ENCODE results near the gene ANKRD2.

The ANKRD2 gene

GRCh38 chr10:97623277-97623676, 50.7 kb downstream of the ANKRD2 start:
- POLR2A ChIA-PET = no interaction called here
- DNase-seq (ENCODE audit: extremely low spot score) = no peak
- CTCF ChIA-PET = no interaction called here
- TF ChIP-seq SUZ12 (IDR thresholded peaks at IDR 0.05) = no peak
- TF ChIP-seq FOXM1 (IDR thresholded peaks at IDR 0.05; ENCODE audit: borderline replicate concordance) = no peak
- TF ChIP-seq ARNT (IDR thresholded peaks at IDR 0.05) = no peak
- no peak for TF ChIP-seq FOXK2 (IDR thresholded peaks at IDR 0.05)
- TF ChIP-seq BHLHE40 (IDR thresholded peaks at IDR 0.05; ENCODE audit: borderline replicate concordance) = no peak
- no peak for TF ChIP-seq HDGF (IDR thresholded peaks at IDR 0.05; ENCODE audit: borderline replicate concordance)
- TF ChIP-seq SP1 (IDR thresholded peaks at IDR 0.05) = no peak
- no peak for TF ChIP-seq NFRKB (IDR thresholded peaks at IDR 0.05)
- no peak for TF ChIP-seq FOXA1 (IDR thresholded peaks at IDR 0.05)
- no peak for TF ChIP-seq TARDBP (IDR thresholded peaks at IDR 0.05)
- TF ChIP-seq LEF1 (IDR thresholded peaks at IDR 0.05; ENCODE audit: borderline replicate concordance) = no peak
- TF ChIP-seq PKNOX1 (IDR thresholded peaks at IDR 0.05) = no peak

DNA sequence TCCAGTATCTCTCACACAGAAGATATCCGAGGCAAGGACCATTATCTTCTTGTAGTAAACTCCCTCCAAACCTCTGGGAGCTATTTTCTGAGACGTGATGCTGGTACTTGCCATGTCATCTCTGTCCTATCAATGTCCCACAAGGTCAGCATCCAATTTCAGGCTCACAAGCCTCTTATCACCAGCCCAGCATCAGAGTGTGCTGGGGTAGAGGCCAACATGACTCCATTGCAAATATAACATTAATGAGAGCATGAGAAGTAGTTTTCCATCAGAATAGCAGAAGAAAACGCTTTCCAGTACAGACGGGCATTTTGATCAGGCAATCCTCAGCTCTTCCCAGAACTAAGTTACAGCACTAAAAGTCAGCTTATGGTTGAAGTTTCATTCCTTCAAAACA, 55.2 kb downstream of the ANKRD2 start:
- TF ChIP-seq FOXM1 (IDR thresholded peaks at IDR 0.05; ENCODE audit: borderline replicate concordance) (no peak), SUZ12 (IDR thresholded peaks at IDR 0.05) (no peak), TARDBP (IDR thresholded peaks at IDR 0.05) (no peak), NFRKB (IDR thresholded peaks at IDR 0.05) (no peak), LEF1 (IDR thresholded peaks at IDR 0.05; ENCODE audit: borderline replicate concordance) (no peak), ELF4 (IDR thresholded peaks at IDR 0.05) (no peak), CTBP1 (IDR thresholded peaks at IDR 0.05; ENCODE audit: borderline replicate concordance) (no peak)
- ChIA-PET CTCF (no interaction called here), POLR2A (no interaction called here)
- DNase-seq (ENCODE audit: extremely low spot score) = no peak

DNA sequence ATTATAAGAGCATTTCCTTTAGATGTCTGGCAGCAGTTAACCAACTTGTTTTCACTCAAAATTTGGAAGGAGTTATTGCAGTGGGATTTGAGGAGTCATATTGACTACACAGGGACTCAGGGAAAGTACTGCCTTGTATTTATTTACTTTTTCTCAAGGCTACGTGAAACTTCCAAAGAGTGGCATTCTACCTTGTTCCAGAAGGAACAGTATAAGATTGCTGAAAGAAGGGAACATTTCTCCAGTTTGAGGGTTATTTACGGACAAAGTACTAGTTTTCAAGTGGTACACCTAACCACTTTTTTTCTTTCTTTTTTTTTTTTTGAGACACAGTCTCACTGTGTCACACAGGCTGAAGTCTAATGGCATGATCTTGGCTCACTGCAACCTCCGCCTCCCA, 55.6 kb downstream of the ANKRD2 start:
- TF ChIP-seq FOXM1 (IDR thresholded peaks at IDR 0.05; ENCODE audit: borderline replicate concordance) = no peak
- POLR2A ChIA-PET = no interaction called here
- DNase-seq (ENCODE audit: extremely low spot score) = no peak
- CTCF ChIA-PET = no interaction called here

DNA sequence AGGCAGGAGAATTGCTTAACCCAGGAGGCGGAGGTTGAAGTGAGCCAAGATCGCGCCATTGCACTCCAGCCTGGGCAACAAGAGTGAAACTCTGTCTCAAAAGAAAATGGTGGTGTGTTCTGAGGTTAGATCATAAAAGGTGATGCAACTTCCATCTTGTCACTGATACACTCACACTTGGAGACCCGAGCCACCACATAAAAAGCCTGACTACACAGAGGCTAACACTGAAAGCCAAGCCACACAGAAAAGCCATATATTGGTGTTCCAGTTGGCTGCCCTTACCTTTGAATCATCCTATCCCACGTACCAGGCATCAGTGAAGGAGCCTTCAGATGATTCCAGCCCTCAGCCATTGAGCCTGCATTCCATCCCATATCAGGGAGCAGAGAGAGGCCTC, 56.7 kb downstream of the ANKRD2 start:
- POLR2A ChIA-PET = no interaction called here
- TF ChIP-seq ARNT (IDR thresholded peaks at IDR 0.05) (no peak), SUZ12 (IDR thresholded peaks at IDR 0.05) (no peak), CTBP1 (IDR thresholded peaks at IDR 0.05; ENCODE audit: borderline replicate concordance) (no peak), FOXK2 (IDR thresholded peaks at IDR 0.05) (no peak), SP1 (IDR thresholded peaks at IDR 0.05) (no peak), BHLHE40 (IDR thresholded peaks at IDR 0.05; ENCODE audit: borderline replicate concordance) (no peak), HDGF (IDR thresholded peaks at IDR 0.05; ENCODE audit: borderline replicate concordance) (no peak), PKNOX1 (IDR thresholded peaks at IDR 0.05) (no peak), ZNF384 (IDR thresholded peaks at IDR 0.05) (no peak), FOXM1 (IDR thresholded peaks at IDR 0.05; ENCODE audit: borderline replicate concordance) (no peak), LEF1 (IDR thresholded peaks at IDR 0.05; ENCODE audit: borderline replicate concordance) (no peak), ELF4 (IDR thresholded peaks at IDR 0.05) (no peak), TARDBP (IDR thresholded peaks at IDR 0.05) (no peak), L3MBTL2 (conservative IDR thresholded peaks at IDR 0.05) (no peak), NFRKB (IDR thresholded peaks at IDR 0.05) (no peak), FOXA1 (IDR thresholded peaks at IDR 0.05) (no peak)
- CTCF ChIA-PET = no interaction called here
- no peak for DNase-seq (ENCODE audit: extremely low spot score)

DNA sequence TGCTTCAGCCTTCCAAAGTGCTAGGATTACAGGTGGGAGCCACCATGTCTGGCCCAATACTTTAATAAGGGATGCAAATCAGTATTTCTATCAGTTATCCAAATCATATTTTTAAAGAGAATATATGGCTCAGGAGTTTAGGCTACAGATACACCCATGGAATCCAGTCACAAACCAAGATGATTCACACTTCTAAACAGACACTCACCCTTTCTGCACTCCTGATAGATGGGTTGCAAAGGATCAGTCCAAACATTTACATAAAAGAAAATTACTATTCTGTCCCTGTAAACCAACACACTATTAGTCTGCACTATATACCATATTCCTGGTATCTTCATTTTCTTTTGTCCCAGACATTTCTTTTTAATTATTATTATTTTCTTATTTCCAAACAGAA, 58.5 kb downstream of the ANKRD2 start:
- no peak for DNase-seq (ENCODE audit: extremely low spot score)
- CTCF ChIA-PET = no interaction called here
- POLR2A ChIA-PET = interaction anchor here (1.5 kb wide), 1 partner anchor 9 kb away, joined by 3 read pairs; the partner anchor contains the start of gene PI4K2A

More for the DNA sequence above, 58.5 kb downstream of the ANKRD2 start:
- TF ChIP-seq NFRKB (IDR thresholded peaks at IDR 0.05) = no peak
- TF ChIP-seq FOXA1 (IDR thresholded peaks at IDR 0.05) = no peak
- no peak for TF ChIP-seq FOXM1 (IDR thresholded peaks at IDR 0.05; ENCODE audit: borderline replicate concordance)
- no peak for TF ChIP-seq CTBP1 (IDR thresholded peaks at IDR 0.05; ENCODE audit: borderline replicate concordance)
- TF ChIP-seq LEF1 (IDR thresholded peaks at IDR 0.05; ENCODE audit: borderline replicate concordance) = no peak
- no peak for TF ChIP-seq SUZ12 (IDR thresholded peaks at IDR 0.05)
- no peak for TF ChIP-seq ELF4 (IDR thresholded peaks at IDR 0.05)
- TF ChIP-seq ZNF384 (IDR thresholded peaks at IDR 0.05) = no peak
- no peak for TF ChIP-seq TARDBP (IDR thresholded peaks at IDR 0.05)
- no peak for TF ChIP-seq L3MBTL2 (conservative IDR thresholded peaks at IDR 0.05)
- TF ChIP-seq HDGF (IDR thresholded peaks at IDR 0.05; ENCODE audit: borderline replicate concordance) = no peak
- no peak for TF ChIP-seq PKNOX1 (IDR thresholded peaks at IDR 0.05)
- no peak for TF ChIP-seq ARNT (IDR thresholded peaks at IDR 0.05)
- TF ChIP-seq FOXK2 (IDR thresholded peaks at IDR 0.05) = no peak
- TF ChIP-seq SP1 (IDR thresholded peaks at IDR 0.05) = no peak
- TF ChIP-seq BHLHE40 (IDR thresholded peaks at IDR 0.05; ENCODE audit: borderline replicate concordance) = no peak
